H1 (cell line): ENCODE data around the gene LAPTM4A. TPM values are rescaled to one million over a fixed set of nuclear protein-coding genes. Genes with fewer than 3 reads are reported as not detected.

Experiments
- MAX ChIP-seq: IDR thresholded peaks from 2 replicates; pipeline ENCODE4 v1.6.1; 2012; ENCODE audit warnings: inconsistent platforms
- polyA plus RNA-seq, 7 experiments: library from polyadenylated mRNA; depleted of rRNA in 3 of 7; stranded (reverse) in 5 of 7; unstranded in 2 of 7; fragments of >200 nt in 5 of 7; fragments of 200-250 nt in 2 of 7; gene quantifications; 1 replicate in 5 of 7; 2 replicates in 1 of 7; 4 replicates in 1 of 7; pipeline versions ENCODE4 v1.2.1 to v1.2.3, GENCODE V29; 2011 to 2013; ENCODE audit warnings: missing spikeins in 2 of 7, mixed read lengths in 2 of 7
- total RNA-seq: library from RNA; stranded (reverse); fragmentation: NEBNext Ultra II Directional; extraction: Animal tissue kit (Norgen Biotek cat#: 25700); gene quantifications from 2 replicates; pipeline ENCODE4 v1.2.1, GENCODE V29; 2021

Gene LAPTM4A
- total and polyA plus RNA-seq, 2 of the 8 experiments (the other 6 are each of a cell fraction or from before 2014, with no cell fraction given): 193 to 419 TPM

GRCh38 chr2:20064421-20064820 lies 13.0 kb upstream of the LAPTM4A start (continued):
- TF ChIP-seq MAX: no peak
